ENCODE measurements around the gene NUDT5.
"Not testable (repeated sequence)": the region's sequence is repeated elsewhere in the genome, so short reads cannot be mapped to it uniquely, and the experiment has no call there.

Gene NUDT5

DNA sequence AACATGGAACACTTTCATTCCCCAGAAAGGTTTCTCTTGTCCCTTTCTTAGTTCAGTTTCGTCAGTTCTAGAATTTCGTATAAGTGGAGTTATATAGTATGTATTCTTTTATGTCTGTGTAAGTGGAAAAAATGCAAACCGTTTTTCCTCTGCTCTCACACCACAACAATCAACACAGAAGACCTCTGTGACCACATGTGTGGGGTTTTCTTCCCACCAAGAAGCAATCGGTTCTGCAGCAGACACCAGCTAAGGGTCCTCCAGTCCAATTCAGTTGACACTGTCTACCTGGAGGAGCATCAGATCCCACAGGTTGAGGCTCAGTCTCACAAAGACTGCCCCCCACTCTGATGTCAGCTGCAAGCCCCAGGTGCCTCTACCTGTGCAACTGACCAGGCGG is 6.5 kb upstream of the NUDT5 start:
- no peak for DNase-seq (ENCODE audit: low spot score)

- no peak for DNase-seq (ENCODE audit: low spot score)
Observed at GRCh38 chr10:12201543-12201942, 5.9 kb upstream of the NUDT5 start.

GRCh38 chr10:12200850-12201249 is 5.2 kb upstream of the NUDT5 start:
- DNase-seq (ENCODE audit: low spot score) = no peak

GRCh38 chr10:12198156-12198555 is 2.5 kb upstream of the NUDT5 start:
- DNase-seq (ENCODE audit: low spot score) = no peak

DNA sequence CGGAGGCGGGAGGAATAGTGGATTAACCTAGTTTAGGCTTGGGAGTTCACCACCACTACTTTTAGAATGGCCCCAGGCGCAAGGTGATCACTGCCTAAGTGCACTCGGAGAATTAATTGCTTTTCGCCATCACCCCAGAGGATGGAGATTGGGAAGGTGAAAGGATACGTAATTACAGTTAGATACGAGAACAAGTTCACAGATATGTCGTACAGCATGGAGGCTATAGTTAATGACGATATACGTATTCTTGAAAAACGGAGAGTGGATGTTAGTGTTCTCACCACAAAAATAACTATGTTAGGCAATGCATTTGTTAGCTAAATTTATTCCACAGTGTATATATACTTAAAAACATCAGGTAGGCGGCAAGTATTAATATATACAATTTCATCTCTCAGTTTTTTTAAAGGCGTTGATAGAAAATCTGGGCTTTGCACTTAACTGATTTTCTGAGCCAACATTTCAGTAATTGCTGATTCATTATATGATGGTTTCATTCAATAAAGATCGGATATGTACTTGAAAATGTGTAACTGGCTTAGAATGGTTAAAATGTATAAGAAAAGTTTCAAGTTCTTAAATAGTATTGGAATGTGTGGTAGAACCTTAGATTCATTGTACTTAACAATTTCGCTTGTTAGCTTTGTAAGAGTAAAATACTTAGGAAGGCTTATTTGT is 980 bp upstream of the NUDT5 start:
- DNase-seq (ENCODE audit: low spot score) = no peak

GRCh38 chr10:12195281-12195602 is 449 bp downstream of the NUDT5 start:
- DNase-seq (ENCODE audit: low spot score) = no peak

- no peak for DNase-seq (ENCODE audit: low spot score)
Observed at GRCh38 chr10:12194752-12195271, 879 bp downstream of the NUDT5 start.

DNA sequence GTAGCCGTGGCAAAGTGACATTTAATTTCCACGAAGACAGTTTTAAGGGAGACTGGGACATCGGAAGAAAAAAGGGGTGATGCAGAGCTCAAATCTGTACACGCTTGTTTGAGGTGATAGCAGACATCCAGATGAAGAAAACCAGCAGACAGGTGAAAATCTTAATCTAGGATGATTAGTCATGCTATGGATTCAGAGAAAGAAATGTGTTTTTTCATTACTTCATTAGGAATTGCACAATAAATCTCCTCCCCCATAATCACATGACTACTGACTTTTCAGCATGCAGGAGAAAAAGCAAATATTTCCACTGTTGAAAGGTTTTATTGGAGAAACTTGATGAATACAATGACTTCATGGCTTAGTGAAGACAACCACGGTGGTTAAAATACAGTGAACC is 2.5 kb downstream of the NUDT5 start:
- peak; percentile 51 for DNase-seq (ENCODE audit: low spot score)

DNA sequence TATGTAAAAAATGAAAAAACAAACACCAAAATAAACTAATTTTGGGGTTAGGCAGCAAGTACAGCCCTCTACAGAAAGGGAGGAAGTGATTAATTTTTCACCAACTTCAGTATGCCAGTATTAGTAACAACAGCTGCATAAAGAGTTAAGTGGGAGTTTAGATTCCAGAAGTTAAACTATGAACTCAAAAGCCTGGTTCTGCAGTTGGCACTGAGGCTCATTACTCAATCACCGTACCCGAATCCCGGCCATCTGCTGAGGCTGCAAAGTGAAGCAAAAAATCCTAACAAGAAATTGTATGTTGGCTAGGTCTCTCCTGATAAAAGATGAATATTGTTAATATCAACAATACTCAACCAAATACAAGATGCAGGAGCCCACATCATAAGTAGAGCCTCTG is 4.0 kb downstream of the NUDT5 start:
- no peak for DNase-seq (ENCODE audit: low spot score)

- DNase-seq (ENCODE audit: low spot score) = no peak
Observed at GRCh38 chr10:12189426-12189825, 6.3 kb downstream of the NUDT5 start.

DNA sequence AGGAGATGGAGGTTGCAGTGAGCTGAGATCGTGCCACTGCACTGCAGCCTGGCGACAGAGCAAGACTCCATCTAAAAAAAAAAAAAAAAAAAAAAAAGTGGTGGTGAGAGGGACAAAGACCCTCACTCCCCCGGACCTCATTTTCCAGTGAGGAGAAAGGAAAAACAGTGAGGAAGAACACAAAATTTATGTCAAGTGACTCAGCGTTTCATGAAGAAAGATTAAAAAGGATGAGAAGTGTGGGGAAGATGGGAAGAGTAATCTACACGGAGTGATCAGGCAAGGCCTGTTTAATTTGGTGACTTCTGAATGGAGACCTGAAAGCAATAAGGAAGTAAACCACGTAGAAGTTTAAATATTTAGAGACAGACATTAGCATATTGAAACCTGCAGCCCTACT is 7.0 kb downstream of the NUDT5 start:
- DNase-seq (ENCODE audit: low spot score) = no peak

DNA sequence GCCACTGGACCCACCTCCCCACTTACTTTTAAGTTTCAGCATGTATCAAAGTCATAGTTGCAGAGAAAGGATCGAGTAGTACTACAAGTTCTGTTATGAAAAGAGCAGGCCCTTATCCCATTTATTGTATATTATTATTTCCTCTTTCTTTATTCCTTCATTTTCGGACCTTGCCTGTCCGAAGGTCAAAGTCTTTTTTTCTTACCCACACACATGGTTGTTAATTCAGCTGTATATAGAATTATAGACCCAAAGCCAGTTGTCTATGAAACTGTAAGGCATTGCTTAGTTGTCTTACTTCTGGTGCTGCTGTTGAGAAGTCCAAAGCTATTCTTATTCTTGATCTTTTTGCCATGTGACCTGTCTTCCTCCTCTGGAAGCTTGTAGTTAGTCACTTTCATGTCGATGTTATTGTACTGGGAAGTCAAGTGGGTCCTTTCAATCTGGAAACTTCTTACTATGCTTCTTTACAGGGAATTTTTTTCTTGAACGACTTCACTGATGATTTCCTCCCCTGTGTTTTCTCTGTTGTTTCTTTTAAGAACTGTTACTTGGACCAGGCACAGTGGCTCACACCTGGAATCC is 8.3 kb downstream of the NUDT5 start:
- no peak for DNase-seq (ENCODE audit: low spot score)

- no peak for DNase-seq (ENCODE audit: low spot score)
Observed at GRCh38 chr10:12186323-12186722, 9.4 kb downstream of the NUDT5 start.

- DNase-seq (ENCODE audit: low spot score) = no peak
Observed at GRCh38 chr10:12184165-12184564, 11.5 kb downstream of the NUDT5 start.

- DNase-seq (ENCODE audit: low spot score) = no peak
Observed at GRCh38 chr10:12181065-12181775, 14.5 kb downstream of the NUDT5 start.

GRCh38 chr10:12180221-12180974 is 15.3 kb downstream of the NUDT5 start:
- no peak for DNase-seq (ENCODE audit: low spot score)

GRCh38 chr10:12179606-12180170 is 16.0 kb downstream of the NUDT5 start:
- DNase-seq (ENCODE audit: low spot score) = no peak

DNA sequence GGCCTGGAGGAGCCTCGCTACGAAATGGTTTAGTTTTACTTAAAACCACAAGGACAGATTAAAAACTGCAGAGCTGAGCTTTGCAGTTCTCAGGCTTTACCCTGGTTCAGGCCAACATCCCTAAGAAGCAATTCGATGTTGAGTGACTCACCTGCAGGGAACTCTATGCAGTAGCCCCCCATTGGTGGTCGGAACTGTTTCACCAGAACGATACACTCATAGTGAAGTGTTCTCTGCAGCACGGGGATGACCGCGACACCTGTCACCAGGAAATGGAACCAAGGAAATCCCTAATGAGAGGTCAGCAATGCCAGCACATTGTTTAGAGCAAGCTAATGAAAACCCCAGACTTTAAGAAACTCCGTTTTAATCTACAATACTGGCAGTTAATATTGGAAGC is 18.0 kb downstream of the NUDT5 start:
- no peak for DNase-seq (ENCODE audit: low spot score)

- DNase-seq (ENCODE audit: low spot score) = not testable (repeated sequence)
Observed at GRCh38 chr10:12171512-12171911, 24.2 kb downstream of the NUDT5 start.

GRCh38 chr10:12165999-12166775 is 29.5 kb downstream of the NUDT5 start:
- no peak for DNase-seq (ENCODE audit: low spot score)

DNA sequence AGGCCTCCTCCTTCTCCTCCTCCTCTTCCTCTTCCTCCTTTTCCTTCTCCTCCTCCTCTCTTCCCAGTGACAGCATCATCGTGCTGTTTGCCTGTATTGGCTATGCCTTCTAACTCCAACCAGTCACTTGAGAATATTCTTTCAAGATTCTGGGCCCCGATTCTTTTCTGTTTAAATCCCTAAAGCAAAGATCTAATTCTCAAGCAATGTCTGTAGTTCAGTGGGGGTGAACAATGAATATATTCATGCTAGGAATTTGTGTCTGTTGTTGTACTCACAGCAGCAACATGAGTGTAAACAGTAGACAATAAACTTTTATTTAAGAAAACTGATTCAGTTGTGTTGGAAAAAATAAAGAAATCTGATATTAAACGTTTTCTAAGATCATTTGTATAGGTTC is 30.7 kb downstream of the NUDT5 start:
- no peak for DNase-seq (ENCODE audit: low spot score)

GRCh38 chr10:12164085-12164484 is 31.6 kb downstream of the NUDT5 start:
- DNase-seq (ENCODE audit: low spot score) = no peak
